Neutrophil (primary cell): ENCODE measurements around the gene OGN.
"Not testable (repeated sequence)": the region's sequence is repeated elsewhere in the genome, so short reads cannot be mapped to it uniquely, and the experiment has no call there.

Source experiments
- H3K27ac ChIP-seq: fragments of 200-600 bp; sonication (generic); 2 replicates; pipeline ENCODE4 v1.5.1; 2016; ENCODE audit warnings: mild to moderate bottlenecking, moderate library complexity
- H3K27me3 ChIP-seq: fragments of 200-600 bp; sonication (generic); 2 replicates; pipeline ENCODE4 v1.6.0; 2016; ENCODE audit warnings: mild to moderate bottlenecking
- H3K36me3 ChIP-seq: fragments of 200-600 bp; sonication (generic); 2 replicates; pipeline ENCODE4 v1.5.1; 2017
- H3K4me1 ChIP-seq, 2 experiments: fragments of 200-600 bp in 1 of 2; sonication (generic) in 1 of 2; 1 replicate in 1 of 2; 2 replicates in 1 of 2; pipeline versions ENCODE4 v1.5.1 to v1.6.1; 2013 to 2016; ENCODE audit warnings: low read depth in 1 of 2, low read length in 1 of 2, mild to moderate bottlenecking in 1 of 2, moderate library complexity in 1 of 2; ENCODE audit not compliant: control insufficient read depth in 1 of 2, insufficient read depth in 1 of 2
- H3K4me3 ChIP-seq, 2 experiments: fragments of 200-600 bp in 1 of 2; sonication (generic) in 1 of 2; 1 replicate in 1 of 2; 2 replicates in 1 of 2; pipeline ENCODE4 v1.5.1; 2013 to 2016; ENCODE audit warnings: low read depth in 1 of 2, low read length in 1 of 2, mild to moderate bottlenecking in 1 of 2, moderate library complexity in 1 of 2
- H3K9me3 ChIP-seq: fragments of 200-600 bp; sonication (generic); 2 replicates; pipeline ENCODE4 v1.5.1; 2016
- CTCF ChIP-seq: fragments of 200-600 bp; sonication (generic); IDR thresholded peaks from 2 replicates; pipeline ENCODE4 v1.5.1; 2016; ENCODE audit warnings: antibody characterized with exemption

The OGN gene

GRCh38 chr9:92414566-92414965 lies 10.2 kb upstream of the OGN start:
- Histone ChIP-seq H3K27ac (no peak overlapping the region), H3K9me3 (no peaks in the 10 kb centered on the region), H3K4me1 (no peaks in the 10 kb centered on the region), H3K36me3 (no peaks in the 10 kb centered on the region), H3K27me3 (no peaks in the 10 kb centered on the region), H3K4me3 (no peak overlapping the region)
- no peak for TF ChIP-seq CTCF

GRCh38 chr9:92411157-92411556 lies 6.8 kb upstream of the OGN start:
- not testable (repeated sequence) for H3K27me3 ChIP-seq, H3K4me3 ChIP-seq, H3K4me1 ChIP-seq, H3K27ac ChIP-seq, H3K9me3 ChIP-seq, H3K36me3 ChIP-seq

- TF ChIP-seq CTCF: no peak
- Histone ChIP-seq H3K27ac (no peak overlapping the region), H3K36me3 (no peaks in the 10 kb centered on the region), H3K27me3 (no peaks in the 10 kb centered on the region), H3K9me3 (no peaks in the 10 kb centered on the region), H3K4me3 (no peak overlapping the region), H3K4me1 (peaks cover 7 to 9% of the 10 kb centered on the region in 2 experiments)
These were observed 4.5 kb upstream of the OGN start for GRCh38 chr9:92408747-92409478.

GRCh38 chr9:92407818-92408217 lies 3.4 kb upstream of the OGN start:
- H3K4me1 ChIP-seq: peaks cover 7 to 9% of the 10 kb centered on the region in 2 experiments
- no peak overlapping the region for H3K4me3 ChIP-seq
- H3K9me3 ChIP-seq: no peaks in the 10 kb centered on the region
- H3K27ac ChIP-seq: no peak overlapping the region
- no peaks in the 10 kb centered on the region for H3K36me3 ChIP-seq
- H3K27me3 ChIP-seq: no peaks in the 10 kb centered on the region
- TF ChIP-seq CTCF: no peak

GRCh38 chr9:92406477-92406876 lies 2.1 kb upstream of the OGN start:
- Histone ChIP-seq H3K27ac (peak overlapping the region; percentile 3), H3K4me3 (peak overlapping the region in 1 of 2 experiments; percentile 5), H3K4me1 (peaks cover 7 to 9% of the 10 kb centered on the region in 2 experiments), H3K9me3 (no peaks in the 10 kb centered on the region), H3K27me3 (no peaks in the 10 kb centered on the region), H3K36me3 (no peaks in the 10 kb centered on the region)
- TF ChIP-seq CTCF: no peak

- Histone ChIP-seq H3K27ac (no peak overlapping the region), H3K4me3 (no peak overlapping the region), H3K9me3 (no peaks in the 10 kb centered on the region), H3K36me3 (no peaks in the 10 kb centered on the region), H3K27me3 (no peaks in the 10 kb centered on the region), H3K4me1 (peaks cover 7 to 9% of the 10 kb centered on the region in 2 experiments)
- TF ChIP-seq CTCF: no peak
These were observed 1.4 kb upstream of the OGN start for GRCh38 chr9:92405818-92406217.
